COLO668 (cell line): Measurements from ENCODE around the gene CTNNBL1.

Source experiments
- DNase-seq: peaks from one replicate; lab custom pipeline; 2025; ENCODE audit not compliant: unreplicated experiment; lab: John Stamatoyannopoulos, UW

Gene CTNNBL1

GRCh38 chr20:37895166-37895565 is 201.3 kb downstream of the CTNNBL1 start:
- DNase-seq: no peak

DNA sequence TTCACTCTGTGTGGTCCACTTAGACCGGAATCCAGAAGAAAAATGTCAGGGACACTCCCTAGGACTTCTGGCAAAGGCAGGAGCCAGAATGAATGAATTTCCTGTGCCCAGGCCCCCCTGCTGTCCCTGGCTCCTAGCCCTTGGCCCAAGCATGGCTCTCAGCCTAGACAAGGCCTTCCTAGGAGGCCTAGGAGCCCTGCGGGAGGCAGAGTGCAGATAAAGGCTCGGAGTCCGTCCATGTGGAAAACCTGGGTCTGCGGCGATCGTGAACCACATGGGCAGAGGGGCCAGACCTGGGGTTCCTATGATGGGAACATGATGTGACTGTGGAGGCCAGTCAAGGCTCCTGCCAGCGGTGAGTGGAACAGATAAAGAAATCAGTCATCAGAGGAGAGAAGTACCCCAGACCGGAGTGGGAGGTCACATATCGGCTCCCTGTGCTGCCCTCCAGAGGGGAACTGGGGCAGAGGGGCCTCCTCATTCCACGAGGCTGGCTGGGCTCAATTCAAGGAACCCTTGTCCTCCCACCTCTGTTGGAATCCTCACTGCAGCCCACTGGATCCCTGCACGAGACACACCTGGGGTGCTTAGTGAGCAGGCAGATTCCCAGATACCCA is 203.2 kb downstream of the CTNNBL1 start:
- peak; percentile 27 for DNase-seq

- DNase-seq: no peak
These were observed 204.6 kb downstream of the CTNNBL1 start for GRCh38 chr20:37898233-37899104.

- DNase-seq: no peak
These were observed 205.5 kb downstream of the CTNNBL1 start for GRCh38 chr20:37899105-37900045.

DNA sequence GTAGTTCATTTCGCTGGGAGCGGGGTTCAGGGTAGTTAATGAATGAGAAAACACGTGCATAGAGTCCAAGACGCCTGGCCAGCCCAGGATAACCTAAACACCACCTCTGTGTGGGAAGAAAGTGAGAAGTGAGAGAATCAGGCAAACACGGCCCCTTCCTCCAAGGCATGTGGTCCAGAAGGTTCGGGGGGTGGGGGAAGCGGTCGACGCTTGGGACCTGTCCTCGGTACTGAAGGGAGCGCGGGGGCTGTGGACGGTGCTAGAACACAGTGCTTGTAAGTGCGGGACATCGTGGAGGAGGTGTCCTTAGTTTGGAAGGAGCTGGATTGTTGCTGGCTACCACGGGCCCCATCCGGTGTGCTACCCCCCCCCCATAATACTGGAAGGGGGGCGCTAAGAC is 207.4 kb downstream of the CTNNBL1 start:
- DNase-seq: no peak

DNA sequence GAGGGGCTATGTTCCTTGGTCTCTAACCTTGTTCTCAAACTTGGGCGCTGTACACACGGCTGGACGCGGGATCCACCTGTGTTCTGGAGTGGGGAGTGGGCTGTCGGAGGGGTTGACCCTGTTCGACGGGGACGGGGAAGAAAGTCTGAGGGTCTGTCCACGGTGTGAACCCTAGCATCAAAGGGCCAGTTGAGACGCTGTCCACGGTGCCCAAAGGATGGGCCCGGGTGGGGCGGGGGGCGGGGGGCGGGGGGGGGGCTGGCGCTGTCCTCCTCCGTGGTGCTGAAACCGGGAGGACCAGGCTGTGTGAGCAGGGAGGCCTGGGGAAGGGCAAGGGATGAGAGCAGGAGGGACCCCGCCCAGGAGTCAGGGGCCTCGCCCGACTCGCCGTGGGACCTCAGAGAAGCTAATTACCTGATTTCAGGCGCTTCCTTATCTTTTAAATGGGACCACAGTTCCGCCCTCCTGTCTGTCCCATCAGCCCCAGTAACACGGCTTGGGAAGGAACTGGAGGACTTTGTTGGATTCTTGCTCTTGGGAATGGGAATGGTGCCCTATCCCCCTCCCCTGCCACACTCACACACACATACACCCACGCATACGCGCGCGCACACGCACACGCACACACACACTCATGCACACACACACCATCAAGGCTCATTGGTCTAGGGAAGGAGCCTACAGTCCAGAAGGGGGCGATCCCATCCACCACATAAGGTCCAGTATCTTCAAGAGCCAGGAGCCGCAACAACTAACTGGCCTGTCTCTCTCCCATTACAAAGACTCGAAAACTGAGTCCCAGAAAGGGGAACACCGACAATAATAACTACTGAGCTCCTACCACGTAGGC is 208.0 kb downstream of the CTNNBL1 start:
- DNase-seq: peak; percentile 74

DNA sequence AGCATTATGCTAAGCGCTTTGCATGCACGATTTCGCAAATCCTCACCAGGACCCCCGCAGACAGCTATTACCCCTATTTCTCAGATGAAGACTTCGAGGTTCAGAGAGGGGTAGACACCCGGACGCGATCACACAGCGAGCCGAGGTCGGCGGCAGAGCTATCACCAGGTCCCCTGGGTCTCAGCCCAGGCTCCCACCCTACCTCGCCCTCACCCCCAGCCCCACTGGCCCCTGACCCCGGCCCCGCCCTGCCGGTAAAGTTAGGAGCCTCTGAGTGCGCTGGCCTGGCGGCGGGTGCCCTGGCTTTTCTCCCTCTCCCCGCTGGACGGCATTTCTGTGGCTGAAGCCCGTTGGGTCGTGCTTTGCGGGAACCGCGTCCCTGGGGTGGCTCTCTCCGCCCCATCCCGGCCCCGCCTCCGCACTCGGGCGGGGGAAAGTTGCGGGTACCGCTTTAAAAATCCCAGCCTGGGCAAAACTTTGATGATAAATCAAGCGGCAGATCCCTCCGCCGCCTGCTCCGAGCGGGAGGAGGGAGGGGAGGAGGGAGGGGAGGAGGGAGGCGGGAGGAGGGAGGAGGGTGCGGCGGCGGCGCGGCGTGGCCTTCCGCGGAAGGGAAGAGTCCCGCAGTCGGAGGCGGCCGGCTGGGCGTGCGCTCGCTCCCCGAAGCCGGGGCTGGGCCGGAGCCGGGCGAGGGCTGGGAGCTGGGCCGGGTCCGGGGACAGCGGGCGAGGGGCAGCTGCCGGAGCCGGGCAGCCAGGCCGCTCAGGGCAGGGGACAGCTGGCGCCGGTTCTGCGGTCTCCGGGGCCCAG is 208.9 kb downstream of the CTNNBL1 start, which contains the start of gene VSTM2L:
VSTM2L (plus strand) TSS at position 624 of the 810 bp plus-strand sequence. CDS start 224 bp downstream, outside the sequence.
- peak; percentile 58 for DNase-seq

- DNase-seq: no peak
These were observed 209.6 kb downstream of the CTNNBL1 start for GRCh38 chr20:37903317-37904007.

- no peak for DNase-seq
These were observed 210.3 kb downstream of the CTNNBL1 start for GRCh38 chr20:37904008-37904642.

DNA sequence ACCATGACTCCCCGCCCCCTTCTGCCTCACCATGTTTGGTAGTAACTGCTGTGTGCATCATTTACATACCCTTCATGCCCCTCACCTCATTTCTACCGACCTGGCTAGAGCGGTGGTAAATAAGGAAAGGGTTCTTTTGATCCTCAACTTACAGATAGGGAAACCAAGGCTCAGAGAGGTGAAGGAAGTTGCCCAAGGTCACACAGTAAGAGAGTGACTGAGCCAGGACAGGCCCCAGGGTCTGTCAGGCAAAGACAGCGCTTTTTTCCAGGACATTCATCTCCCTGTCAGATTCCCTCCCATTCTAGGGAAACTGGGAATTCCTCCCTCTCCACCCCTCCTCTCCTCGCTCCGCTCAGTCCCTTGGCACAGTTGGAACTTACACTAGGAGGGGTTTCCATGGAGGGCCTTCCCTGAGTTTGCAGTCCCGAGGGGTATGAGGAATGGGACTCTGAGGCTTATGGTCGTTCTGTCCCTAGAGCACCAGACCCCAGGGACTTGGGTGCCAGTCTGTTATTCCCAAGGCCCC is 211.1 kb downstream of the CTNNBL1 start:
- no peak for DNase-seq

DNA sequence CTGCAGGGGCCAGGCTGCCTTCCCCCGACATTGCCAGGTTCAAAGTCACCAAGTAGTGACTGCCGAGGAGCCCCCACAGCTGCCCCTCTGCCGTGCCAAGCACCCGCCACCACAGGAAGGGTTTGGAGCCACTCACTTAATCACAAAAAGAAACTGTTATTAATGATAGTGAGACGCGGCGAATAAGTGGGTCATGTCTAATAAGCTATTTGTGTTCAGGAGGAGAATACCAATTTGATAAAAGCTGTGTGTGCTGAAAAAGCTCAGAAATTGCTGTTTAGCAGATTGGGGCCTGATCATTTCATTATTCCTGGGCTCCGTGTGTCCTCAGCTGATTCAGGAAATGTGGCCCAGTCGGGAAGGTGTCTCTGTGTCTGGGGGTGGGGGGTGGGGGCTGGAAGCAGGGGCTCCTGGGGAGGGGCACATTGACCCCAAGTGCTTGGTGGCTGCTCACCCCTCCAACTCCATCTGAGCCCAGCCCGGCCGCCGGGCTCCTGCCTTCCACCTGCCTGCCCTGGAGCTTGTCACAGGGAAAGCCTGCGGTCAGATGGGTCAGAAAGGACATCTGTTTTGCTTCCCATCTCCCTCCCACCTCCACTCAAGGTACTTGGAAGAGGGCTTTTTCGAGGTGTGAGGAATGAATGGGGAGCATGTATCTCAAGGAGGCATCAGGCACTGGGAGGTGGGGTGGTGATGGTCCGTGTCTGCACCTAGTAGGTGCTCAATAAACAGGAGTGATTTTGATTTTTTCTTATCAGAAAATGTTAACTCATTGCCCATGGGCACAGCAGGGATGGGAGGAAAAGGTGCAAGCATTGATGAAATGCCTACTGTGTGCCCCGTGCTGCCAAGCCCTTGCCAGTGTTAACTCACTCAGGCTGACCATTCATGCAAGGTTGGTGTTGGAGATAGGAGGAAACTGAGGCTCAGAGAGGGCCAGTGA is 212.1 kb downstream of the CTNNBL1 start:
- no peak for DNase-seq

DNA sequence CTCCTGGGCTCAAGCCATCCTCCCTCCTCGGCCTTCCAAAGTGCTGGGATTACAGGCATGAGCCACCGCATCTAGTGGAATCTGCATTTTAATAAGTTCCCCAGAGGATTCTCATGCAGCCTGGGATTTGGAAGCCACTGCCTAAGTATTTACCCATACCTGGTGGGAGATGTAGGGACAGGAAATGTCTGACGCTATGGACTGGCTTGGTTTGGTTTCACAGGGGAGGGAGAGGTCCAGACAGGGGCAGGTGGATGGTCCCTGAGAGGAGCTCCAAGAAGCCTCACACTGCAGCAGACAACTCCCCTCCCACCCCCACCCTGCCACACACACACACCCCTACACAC is 213.5 kb downstream of the CTNNBL1 start:
- no peak for DNase-seq

DNA sequence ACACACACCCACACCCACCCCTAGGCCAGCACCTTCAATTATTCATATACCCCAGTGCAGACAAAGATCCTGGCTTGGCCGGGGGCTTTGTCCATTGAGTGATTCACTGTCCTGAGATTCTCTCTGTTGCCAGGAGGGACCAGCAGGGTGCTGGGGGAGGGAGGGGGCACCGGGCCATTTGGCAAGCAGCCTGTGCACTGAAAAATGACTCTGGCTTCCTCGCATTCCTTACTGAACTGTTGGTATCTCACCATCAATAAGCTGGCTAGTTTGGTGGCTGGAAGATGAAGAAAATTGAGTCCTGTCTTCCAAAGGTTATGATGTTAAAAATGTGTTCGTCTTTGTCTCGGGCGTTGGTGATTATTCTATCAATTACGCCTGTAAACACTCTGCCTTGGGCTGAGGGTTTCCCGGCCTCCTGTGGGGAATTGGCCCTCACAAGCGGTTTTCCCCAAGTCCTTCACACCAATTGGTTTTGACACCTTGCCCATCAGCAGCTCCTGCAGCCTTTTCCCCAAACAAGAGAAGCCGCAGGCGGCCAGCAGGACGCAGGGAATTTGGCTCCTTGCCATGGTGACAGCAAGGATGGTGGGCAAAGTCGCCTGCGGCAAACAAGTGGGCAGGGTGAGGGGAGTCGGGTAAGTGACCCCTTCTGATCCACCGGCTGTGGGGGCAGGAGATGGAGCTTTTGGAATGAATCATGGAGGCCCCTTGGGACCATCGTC is 214.0 kb downstream of the CTNNBL1 start:
- DNase-seq: peak; percentile 53

DNA sequence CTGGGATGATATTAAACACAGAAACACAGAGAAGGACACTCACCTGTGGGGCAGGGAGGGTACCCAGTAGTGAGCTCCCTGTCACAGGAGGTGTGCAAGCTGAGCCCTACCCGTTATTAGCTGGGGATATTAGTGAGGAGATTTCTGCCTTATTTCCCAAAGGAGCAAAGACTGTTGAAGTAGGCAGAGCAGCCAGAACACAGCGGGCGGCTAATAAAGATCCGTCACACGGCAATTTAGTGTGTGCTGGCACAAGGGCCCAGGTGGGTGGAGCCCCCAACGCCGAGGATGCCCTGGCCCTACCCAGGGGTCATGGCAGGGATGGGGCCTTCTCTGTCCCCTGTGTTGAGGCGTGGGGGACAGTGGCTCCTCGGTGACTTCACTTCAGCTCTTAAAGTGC is 217.4 kb downstream of the CTNNBL1 start:
- DNase-seq: no peak

DNA sequence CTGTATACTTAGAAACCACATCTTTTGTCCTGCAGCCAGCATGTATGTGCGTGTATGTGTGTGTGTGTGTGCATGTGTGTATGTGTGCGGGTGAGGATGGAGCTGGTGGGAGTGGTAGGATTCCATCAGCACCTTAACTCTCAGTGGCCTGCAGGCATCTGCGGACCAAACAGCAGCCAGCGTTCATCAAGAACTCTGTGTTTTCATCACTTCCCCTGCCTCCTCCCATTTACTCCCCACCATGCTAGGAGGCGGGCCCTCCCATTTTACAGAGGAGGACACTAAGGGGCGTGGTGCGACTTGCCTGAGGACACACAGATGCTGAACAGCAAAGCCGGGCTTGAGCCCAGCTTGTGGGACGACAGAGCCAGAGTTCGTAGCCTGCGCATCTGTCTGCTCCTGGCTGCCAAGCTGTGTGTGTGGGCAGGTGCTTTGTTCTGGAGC is 218.0 kb downstream of the CTNNBL1 start:
- peak; percentile 10 for DNase-seq

DNA sequence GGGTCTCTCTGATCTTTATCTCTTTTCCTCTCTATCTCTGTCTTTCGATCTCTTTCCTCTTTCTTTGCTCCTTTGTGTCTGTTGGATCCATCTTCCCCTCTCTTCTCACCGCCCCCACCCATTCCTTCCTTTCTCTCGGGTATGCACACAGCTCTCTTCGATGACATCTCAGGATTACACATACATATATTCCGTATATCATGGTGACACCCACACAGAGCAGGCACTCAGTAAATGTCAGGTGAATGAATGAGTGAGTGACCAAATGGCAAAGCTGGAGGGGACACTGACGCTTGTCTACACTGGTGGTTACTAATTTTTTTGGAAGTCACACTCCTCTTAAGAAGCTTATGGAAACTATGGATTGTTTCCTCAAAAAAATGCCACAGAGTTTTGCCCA is 219.0 kb downstream of the CTNNBL1 start:
- DNase-seq: no peak
